ENCODE results near the gene PPP1R2. TPM values are rescaled to one million over a fixed set of nuclear protein-coding genes. Genes with fewer than 3 reads are reported as not detected.

The PPP1R2 gene
- 10 to 100 TPM; 38.4 to 92.5 (median 50.7) TPM for total RNA-seq

GRCh38 chr3:195542698-195543499 lies at the start of gene PPP1R2:
Gene PPP1R2, minus strand, starts transcription at chr3:195543325. Its CDS starts 300 bp downstream, at chr3:195543025.
- TF ChIP-seq CTCF (IDR thresholded peaks at IDR 0.05; ENCODE audit: low read depth) = no peak

- no peak for TF ChIP-seq CTCF (IDR thresholded peaks at IDR 0.05; ENCODE audit: low read depth)
Observed at GRCh38 chr3:195591852-195592251, 48.7 kb upstream of the PPP1R2 start.

GRCh38 chr3:195591220-195591619 lies 48.1 kb upstream of the PPP1R2 start:
- no peak for TF ChIP-seq CTCF (IDR thresholded peaks at IDR 0.05; ENCODE audit: low read depth)

GRCh38 chr3:195587824-195588223 lies 44.7 kb upstream of the PPP1R2 start:
- no peak for TF ChIP-seq CTCF (IDR thresholded peaks at IDR 0.05; ENCODE audit: low read depth)

- no peak for TF ChIP-seq CTCF (IDR thresholded peaks at IDR 0.05; ENCODE audit: low read depth)
Observed at GRCh38 chr3:195587406-195587805, 44.3 kb upstream of the PPP1R2 start.

- TF ChIP-seq CTCF (IDR thresholded peaks at IDR 0.05; ENCODE audit: low read depth) = no peak
Observed at GRCh38 chr3:195584543-195584870, 41.4 kb upstream of the PPP1R2 start.

- no peak for TF ChIP-seq CTCF (IDR thresholded peaks at IDR 0.05; ENCODE audit: low read depth)
Observed at GRCh38 chr3:195583831-195584542, 40.9 kb upstream of the PPP1R2 start, which contains the start of gene APOD. Gene APOD, minus strand, starts transcription at chr3:195583940. Its CDS starts 4,479 bp downstream, at chr3:195579461.

Data from subcutaneous adipose tissue (tissue), 4 donors.